ENCODE measurements around the gene NKX1-1.

The NKX1-1 gene

DNA sequence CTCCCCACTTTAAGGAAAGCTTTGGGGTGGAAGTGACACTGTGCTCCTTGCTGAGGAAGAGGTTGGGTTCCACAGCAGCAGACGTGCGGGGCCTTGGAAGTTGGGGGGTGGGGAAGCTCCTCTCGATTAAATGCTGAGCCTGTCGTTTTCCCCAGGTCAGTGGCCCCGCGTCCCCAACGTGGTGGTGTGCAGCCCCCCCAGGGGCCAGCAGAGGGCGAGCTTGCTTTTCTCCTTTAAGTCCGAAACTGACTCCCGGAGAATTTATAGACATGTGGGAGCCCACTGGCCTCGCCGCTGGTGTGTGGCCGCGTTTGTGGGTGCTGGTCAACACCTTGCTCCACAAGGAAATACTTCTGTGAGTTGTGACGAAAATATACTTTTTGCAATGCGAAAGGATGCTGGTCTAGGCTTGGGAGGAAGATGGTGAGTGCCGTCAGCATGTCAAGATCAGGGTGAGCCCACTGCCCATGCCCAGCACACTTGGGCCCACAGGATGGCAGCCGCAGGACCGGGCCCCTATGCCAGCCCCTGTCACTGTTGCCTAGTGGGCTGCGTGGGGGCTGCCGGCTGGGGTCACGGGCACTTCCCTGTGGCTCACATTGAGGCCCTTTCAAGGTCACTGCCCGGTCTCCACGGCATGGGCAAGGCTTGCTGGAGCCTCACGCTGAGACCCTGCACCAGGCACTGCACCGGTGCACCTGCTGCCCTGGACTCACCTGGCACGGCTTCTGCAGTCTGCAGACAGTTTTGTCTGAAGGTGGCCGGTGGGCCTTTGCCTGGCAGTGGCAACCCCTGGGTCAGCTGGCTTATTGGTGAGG is 49.9 kb downstream of the NKX1-1 start:
- peak; percentile 40 to 41 for DNase-seq

DNA sequence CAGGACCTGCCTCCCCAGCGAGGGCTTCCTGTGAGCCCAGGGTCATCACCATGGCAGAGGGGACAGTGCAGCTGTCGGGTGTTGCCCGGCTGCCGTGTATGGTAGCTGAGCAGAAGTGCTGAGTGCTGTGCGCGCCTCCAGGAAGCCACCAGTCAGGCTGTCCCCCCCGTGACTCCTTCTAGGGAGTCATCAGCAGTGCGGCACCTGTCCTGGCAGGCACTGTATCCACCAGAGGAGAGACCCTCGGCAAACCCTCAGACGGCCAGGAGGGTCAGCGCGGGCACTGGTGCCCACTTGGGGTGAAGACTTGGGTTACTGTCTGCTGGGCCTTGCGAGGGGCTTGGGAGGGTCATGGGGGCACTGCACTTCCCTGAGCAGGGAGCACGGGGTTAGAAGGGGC is 50.9 kb downstream of the NKX1-1 start:
- no peak for DNase-seq

DNA sequence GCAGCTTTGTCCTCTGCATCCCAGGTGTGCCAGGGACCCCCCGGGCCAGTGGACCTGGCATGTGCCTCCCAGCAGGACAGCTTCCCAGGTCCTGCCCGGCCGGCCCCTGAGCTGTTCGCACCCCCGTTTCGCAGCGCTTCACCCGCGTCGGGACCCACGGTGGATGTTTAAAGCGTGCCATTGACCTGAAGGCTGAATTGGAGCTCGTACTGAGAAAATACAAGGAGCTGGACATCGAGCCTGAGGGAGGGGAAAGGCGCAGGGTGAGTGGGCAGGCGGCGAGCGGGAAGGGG is 51.3 kb downstream of the NKX1-1 start:
- no peak for DNase-seq

DNA sequence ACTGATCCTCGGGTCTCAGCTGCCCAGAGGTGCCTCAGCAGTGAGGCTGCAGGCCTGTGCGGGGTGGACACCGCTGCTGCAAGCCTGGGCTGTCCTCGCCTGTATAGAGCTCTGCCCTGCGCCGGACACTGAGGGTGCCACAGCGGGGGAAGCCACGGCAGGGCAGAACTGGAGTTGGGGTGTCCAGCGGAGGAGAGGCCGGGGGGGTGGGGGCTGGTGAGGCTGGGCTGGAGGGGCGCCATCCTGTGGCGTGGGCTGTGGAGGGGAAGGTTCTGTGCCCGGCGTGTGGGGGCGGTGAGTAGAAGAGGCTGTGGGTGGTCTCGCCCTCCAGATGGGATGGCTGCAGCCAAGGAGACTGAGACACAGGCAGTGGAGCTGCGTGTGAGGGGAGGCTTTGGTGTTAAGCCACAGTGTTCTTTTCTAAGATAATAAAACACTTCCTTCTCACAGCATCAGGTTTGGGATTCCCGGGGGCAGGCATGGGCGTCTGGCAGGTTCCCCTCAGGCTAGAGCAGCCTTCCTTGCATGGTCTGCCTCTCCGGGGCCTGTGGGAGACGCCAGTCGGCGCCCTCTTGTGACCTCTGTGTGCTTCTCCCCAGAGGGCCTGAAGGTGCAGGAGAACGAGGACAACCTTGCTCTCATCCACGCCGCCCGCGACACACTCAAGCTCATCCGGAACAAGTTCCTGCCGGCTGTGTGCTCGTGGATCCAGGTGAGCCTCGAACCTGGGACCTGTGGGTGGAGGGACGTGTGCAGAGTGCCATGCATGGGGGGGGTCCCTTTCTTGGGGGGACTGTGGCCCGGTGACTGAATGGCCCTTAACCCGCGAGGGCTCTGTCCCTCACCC is 51.9 kb downstream of the NKX1-1 start:
- no peak for DNase-seq

DNA sequence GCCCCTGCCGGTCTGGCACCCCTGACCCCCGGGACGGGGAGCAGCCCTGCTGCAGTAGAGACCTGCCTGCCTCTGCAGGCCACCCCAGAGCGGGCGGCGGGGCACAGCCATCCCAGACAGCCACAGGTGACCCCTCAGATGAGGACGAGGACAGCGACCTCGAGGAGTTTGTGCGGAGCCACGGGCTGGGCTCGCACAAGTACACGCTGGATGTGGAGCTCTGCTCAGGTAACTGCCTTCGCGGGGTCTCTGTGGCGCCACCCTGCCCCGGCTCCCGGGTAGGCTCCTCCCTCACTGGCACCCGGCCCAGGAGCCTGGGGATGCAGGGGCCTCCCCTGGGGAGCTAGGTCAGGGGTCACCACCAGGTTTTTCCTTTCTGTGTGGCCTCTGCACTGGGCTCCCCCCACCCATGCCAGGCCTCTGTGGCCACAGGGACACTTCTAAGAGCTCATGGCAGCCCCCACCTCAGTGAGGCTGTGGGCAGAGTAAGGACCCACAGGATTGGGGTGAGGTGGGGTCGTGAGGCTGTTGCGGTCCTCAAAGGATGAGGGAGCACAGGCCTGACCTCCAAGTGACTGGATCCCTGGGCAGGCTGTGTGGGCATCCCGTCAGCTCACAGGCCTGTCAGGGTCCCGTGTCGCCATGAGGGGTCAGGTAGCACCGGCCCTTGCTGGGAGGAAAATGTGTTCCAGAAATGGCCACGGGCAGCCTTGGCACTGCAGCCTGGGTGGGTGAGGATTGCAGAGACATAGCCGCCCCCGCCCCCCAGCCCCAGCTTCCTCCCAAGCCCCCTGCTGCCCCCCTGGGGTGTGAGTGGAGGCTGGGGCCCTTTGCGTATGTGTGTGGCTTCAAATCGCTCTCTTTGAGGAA is 52.8 kb downstream of the NKX1-1 start:
- DNase-seq: no peak
